Sigmoid colon (tissue), 7 donors: Measurements from ENCODE around the gene MBP. TPM values are rescaled to one million over a fixed set of nuclear protein-coding genes. Genes with fewer than 3 reads are reported as not detected.

Source experiments
- DNase-seq: peaks from one replicate; pipeline ENCODE4 v3.0.0-alpha.2; 2019
- H3K27ac ChIP-seq, 4 donors: fragments of 200-600 bp; sonication (generic); one replicate each; pipeline ENCODE4 v1.5.1; 2016 to 2019; ENCODE audit warnings: mild to moderate bottlenecking in 1 of 4
- H3K27me3 ChIP-seq, 3 donors: fragments of 200-600 bp; sonication (generic); one replicate each; pipeline ENCODE4 v1.5.1; 2019; ENCODE audit warnings: mild to moderate bottlenecking in 1 of 3
- H3K36me3 ChIP-seq, 4 donors: fragments of 200-600 bp; sonication (generic); one replicate each; pipeline ENCODE4 v1.5.1; 2016 to 2019
- H3K4me1 ChIP-seq, 4 donors: fragments of 200-600 bp; sonication (generic); one replicate each; pipeline ENCODE4 v1.5.1; 2017 to 2019
- H3K4me3 ChIP-seq, 4 donors: fragments of 200-600 bp; sonication (generic); one replicate each; pipeline ENCODE4 v1.5.1; 2017 to 2019; ENCODE audit warnings: mild to moderate bottlenecking in 2 of 4, moderate library complexity in 1 of 4
- H3K9me3 ChIP-seq, 4 donors: fragments of 200-600 bp in 3 of 4; sonication (generic) in 3 of 4; one replicate each; pipeline versions ENCODE4 v1.5.1 to v1.6.1; 2013 to 2019
- EP300 ChIP-seq, 4 donors: sonication (generic); formaldehyde crosslinking; IDR thresholded peaks; one replicate each; pipeline ENCODE4 v1.6.1; 2017; ENCODE audit warnings: antibody characterized with exemption in 4 of 4
- POLR2A ChIP-seq, 2 donors: fragments of 450-650 bp; IDR thresholded peaks; one replicate each; pipeline ENCODE4 v1.6.1; 2016; ENCODE audit warnings: antibody characterized with exemption in 2 of 2, mild to moderate bottlenecking in 2 of 2, moderate library complexity in 2 of 2
- POLR2AphosphoS5 ChIP-seq, 4 donors: sonication (generic); formaldehyde crosslinking; IDR thresholded peaks; one replicate each; pipeline ENCODE4 v1.6.1; 2017; ENCODE audit warnings: antibody characterized with exemption in 4 of 4
- WGBS, 2 donors: extraction: QIAGEN DNeasy Blood & Tissue Kit; methylation state at CpG; one replicate each; pipeline ENCODE4 v1.1.7; 2013; 5-methylcytosine and 5-hydroxymethylcytosine counted together
- intact Hi-C: fragments of 100-400 bp; cut with DNase I; formaldehyde crosslinking; loops from one replicate; pipeline ENCODE4 v1.15.1; 2023
- polyA plus RNA-seq, 3 donors: library from polyadenylated mRNA; stranded (reverse); fragments of 200-250 nt; gene quantifications; one replicate each; pipeline ENCODE4 v1.2.3, GENCODE V29; 2013
- total RNA-seq, 4 donors: library from RNA; depleted of rRNA; stranded (reverse); fragments of >200 nt; gene quantifications; one replicate each; pipeline ENCODE4 v1.1.0, GENCODE V29; 2016
- TF ChIP-seq, protein P1 (sequence below), 4 experiments: fragments of 450-650 bp in 3 of 4; fragments of 200-600 bp in 1 of 4; IDR thresholded peaks; one replicate each; pipeline ENCODE4 v1.5.1; 2016 to 2019; ENCODE audit warnings: antibody characterized with exemption in 4 of 4, mild to moderate bottlenecking in 3 of 4, moderate library complexity in 2 of 4
- donor health status: healthy with polysubstance abuse.
- donor health status: Bipolar disorder and iron deficiency.
- donor health status: healthy.

The MBP gene
- total and polyA plus RNA-seq, 7 donors, result 18.3 to 30.7 (median 24.0) TPM

DNA sequence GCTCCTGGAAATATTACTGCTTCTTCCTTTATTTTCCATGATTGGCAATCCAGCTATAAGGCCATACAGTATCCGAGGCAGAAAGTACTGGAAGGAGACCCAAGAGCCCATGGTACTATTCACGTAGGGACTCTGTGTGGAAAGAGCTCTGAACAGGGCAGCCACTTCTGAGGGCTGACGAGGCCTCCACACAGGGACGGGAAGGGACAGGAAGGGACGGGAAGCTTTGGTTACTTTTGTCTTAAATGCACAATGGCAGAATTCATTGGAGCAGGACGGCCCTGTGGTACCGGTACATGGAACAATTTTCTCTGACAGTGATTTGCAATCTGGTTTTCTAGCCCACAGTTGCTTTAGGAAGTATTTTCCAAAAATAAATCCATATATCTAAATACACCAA lies 102.4 kb downstream of the MBP start:
- no peak overlapping the region for H3K27ac ChIP-seq
- intact Hi-C loops, result no loop called here
- no peaks in the 10 kb centered on the region for H3K36me3 ChIP-seq
- no peak overlapping the region for H3K4me3 ChIP-seq
- WGBS, 2 donors, result 95 to 98% methylated on average over 7 of the region's 7 CpGs
- TF ChIP-seq EP300 (IDR thresholded peaks at IDR 0.05) (no peak), POLR2A (IDR thresholded peaks at IDR 0.05) (no peak), POLR2AphosphoS5 (IDR thresholded peaks at IDR 0.05) (no peak)
- TF ChIP-seq, protein P1, sequence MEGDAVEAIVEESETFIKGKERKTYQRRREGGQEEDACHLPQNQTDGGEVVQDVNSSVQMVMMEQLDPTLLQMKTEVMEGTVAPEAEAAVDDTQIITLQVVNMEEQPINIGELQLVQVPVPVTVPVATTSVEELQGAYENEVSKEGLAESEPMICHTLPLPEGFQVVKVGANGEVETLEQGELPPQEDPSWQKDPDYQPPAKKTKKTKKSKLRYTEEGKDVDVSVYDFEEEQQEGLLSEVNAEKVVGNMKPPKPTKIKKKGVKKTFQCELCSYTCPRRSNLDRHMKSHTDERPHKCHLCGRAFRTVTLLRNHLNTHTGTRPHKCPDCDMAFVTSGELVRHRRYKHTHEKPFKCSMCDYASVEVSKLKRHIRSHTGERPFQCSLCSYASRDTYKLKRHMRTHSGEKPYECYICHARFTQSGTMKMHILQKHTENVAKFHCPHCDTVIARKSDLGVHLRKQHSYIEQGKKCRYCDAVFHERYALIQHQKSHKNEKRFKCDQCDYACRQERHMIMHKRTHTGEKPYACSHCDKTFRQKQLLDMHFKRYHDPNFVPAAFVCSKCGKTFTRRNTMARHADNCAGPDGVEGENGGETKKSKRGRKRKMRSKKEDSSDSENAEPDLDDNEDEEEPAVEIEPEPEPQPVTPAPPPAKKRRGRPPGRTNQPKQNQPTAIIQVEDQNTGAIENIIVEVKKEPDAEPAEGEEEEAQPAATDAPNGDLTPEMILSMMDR (IDR thresholded peaks at IDR 0.05), result no peak
- no peak for DNase-seq
- H3K9me3 ChIP-seq, result no peaks in the 10 kb centered on the region
- peaks cover 0 to 2% (median 0%) of the 10 kb centered on the region in 4 donors for H3K4me1 ChIP-seq
- no peaks in the 10 kb centered on the region for H3K27me3 ChIP-seq

DNA sequence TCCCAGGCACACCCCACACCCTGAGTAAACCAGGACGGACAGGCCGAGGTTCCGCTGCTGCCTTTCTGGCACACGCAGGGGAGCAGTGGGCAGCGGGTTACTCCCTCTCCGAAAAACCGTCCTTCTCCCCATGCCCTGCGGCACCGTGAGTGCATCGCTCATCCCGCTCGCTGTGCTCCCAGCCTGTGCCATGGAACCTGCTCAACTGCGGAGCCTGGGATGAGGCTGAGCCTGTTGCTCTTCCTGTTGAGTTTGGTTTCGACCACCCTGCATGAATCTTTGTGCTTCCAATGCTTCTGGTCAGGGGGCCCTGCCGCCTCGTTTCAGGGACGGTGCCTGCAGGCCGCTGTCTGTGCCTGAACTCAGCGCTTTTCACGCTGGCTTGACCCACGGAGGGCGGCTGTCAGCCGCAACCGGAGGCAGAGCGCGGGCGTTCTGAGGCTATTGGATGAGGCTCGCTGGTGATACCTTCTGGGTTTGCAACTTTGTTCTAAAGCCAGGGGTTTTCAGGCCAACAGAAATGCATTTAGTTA lies 106.7 kb downstream of the MBP start:
- WGBS, 2 donors, result 98% methylated on average over 28 of the region's 28 CpGs
- Histone ChIP-seq H3K27ac (no peak overlapping the region), H3K4me3 (no peak overlapping the region), H3K9me3 (no peaks in the 10 kb centered on the region), H3K4me1 (no peaks in the 10 kb centered on the region), H3K27me3 (no peaks in the 10 kb centered on the region), H3K36me3 (no peaks in the 10 kb centered on the region)
- no peak for DNase-seq
- intact Hi-C loops, result no loop called here
- TF ChIP-seq, protein P1 (IDR thresholded peaks at IDR 0.05), result no peak
- TF ChIP-seq POLR2A (IDR thresholded peaks at IDR 0.05), result no peak
- no peak for TF ChIP-seq POLR2AphosphoS5 (IDR thresholded peaks at IDR 0.05)
- no peak for TF ChIP-seq EP300 (IDR thresholded peaks at IDR 0.05)

DNA sequence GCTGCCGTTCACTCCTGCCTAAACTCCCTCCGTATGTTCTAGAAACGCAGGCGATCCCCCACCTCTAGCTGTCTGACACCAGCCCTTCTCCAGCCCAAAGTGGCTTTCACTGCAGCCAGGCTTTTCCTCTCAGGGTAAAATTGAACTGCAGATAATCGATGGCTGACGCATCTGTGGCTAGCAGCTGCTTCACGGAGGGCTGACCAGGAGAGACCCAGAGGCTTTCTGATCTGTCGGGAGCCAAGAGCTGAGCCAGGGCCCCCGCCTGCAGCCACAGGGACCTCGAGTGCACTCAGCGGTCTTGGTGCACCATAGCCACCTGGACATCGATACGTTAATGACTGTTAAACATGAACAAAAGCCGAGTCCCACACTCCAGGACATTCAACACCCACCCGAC lies 107.5 kb downstream of the MBP start:
- Histone ChIP-seq H3K36me3 (no peaks in the 10 kb centered on the region), H3K4me1 (no peaks in the 10 kb centered on the region), H3K4me3 (no peak overlapping the region), H3K27me3 (no peaks in the 10 kb centered on the region), H3K27ac (no peak overlapping the region), H3K9me3 (no peaks in the 10 kb centered on the region)
- DNase-seq, result no peak
- intact Hi-C loops, result no loop called here
- TF ChIP-seq POLR2AphosphoS5 (IDR thresholded peaks at IDR 0.05) (no peak), EP300 (IDR thresholded peaks at IDR 0.05) (no peak), POLR2A (IDR thresholded peaks at IDR 0.05) (no peak)
- TF ChIP-seq, protein P1 (IDR thresholded peaks at IDR 0.05), result no peak
- WGBS, 2 donors, result 90 to 91% methylated on average over 15 of the region's 15 CpGs

DNA sequence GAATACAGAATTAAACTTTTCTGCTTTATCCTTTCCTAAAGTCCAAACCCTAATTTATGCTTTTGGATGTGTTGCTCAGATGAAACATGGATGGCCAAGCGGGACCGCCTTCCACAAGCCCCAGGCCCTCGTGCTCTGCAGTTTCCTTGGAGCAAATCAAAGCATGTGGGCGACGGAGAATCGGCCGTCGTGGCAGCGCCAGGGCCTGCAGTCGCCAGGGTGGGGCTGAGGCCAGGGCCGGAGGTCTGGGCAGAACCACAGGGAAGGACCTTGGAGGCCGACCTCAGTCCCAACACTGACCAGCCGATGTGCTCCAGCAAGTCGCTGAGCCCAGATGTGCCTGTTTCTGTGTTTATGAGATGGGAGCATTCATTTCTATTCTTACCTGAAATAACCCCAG lies 108.1 kb downstream of the MBP start:
- H3K4me3 ChIP-seq, result no peak overlapping the region
- H3K4me1 ChIP-seq, result no peaks in the 10 kb centered on the region
- intact Hi-C loops, result no loop called here
- no peaks in the 10 kb centered on the region for H3K9me3 ChIP-seq
- DNase-seq, result no peak
- WGBS, 2 donors, result 97% methylated on average over 14 of the region's 14 CpGs
- H3K27ac ChIP-seq, result no peak overlapping the region
- H3K36me3 ChIP-seq, result no peaks in the 10 kb centered on the region
- no peaks in the 10 kb centered on the region for H3K27me3 ChIP-seq
- TF ChIP-seq, protein P1 (IDR thresholded peaks at IDR 0.05), result no peak
- TF ChIP-seq POLR2A (IDR thresholded peaks at IDR 0.05), result no peak
- TF ChIP-seq EP300 (IDR thresholded peaks at IDR 0.05), result no peak
- TF ChIP-seq POLR2AphosphoS5 (IDR thresholded peaks at IDR 0.05), result no peak
